K562 (cell line): ENCODE data around the gene TNIK. TPM values are rescaled to one million over a fixed set of nuclear protein-coding genes. Genes with fewer than 3 reads are reported as not detected.

ENCODE experiments used
- ATAC-seq: fragments of 200-7000 bp; cut with Tn5 transposase; 3 replicates; pipeline ENCODE4 v1.9.1; 2020; ENCODE audit warnings: moderate library complexity
- BruUV-seq: library from RNA; stranded (reverse); fragments of 400-500 nt; replicated peaks from 2 replicates; lab custom pipeline; 2021; lab: Mats Ljungman, UMichigan
- CTCF ChIA-PET: fragments of 300-600 bp; formaldehyde crosslinking; extraction: SDS; loops from one replicate; lab custom pipeline; 2021; ENCODE audit warnings: low intra/inter-chr PET ratio; lab: Yijun Ruan, JAX
- POLR2A ChIA-PET: fragments of 300-600, 350-650 bp; sonication (Branson Sonifier 250); formaldehyde crosslinking; extraction: SDS; loops from one replicate; lab custom pipeline; 2021; ENCODE audit warnings: antibody characterized with exemption, inconsistent platforms; lab: Yijun Ruan, JAX
- DNase-seq, 4 experiments: peaks; one replicate each; pipeline versions ENCODE4 v3.0.0 to v3.0.0-alpha.2; 2011 to 2018; ENCODE audit warnings: low spot score in 3 of 4, mixed read lengths in 3 of 4; ENCODE audit errors: extremely low read depth in 1 of 4
- FAIRE-seq: peaks from 2 replicates; lab custom pipeline; 2011; peaks lifted over from hg19 to GRCh38; lab: Jason Lieb, UNC
- H2AFZ ChIP-seq: 2 replicates; pipeline ENCODE4 v1.6.0; 2011; ENCODE audit warnings: low read depth, low read length, control low read depth, inconsistent platforms
- H3K27ac ChIP-seq: fragments of 200-600 bp; 3 replicates; pipeline ENCODE4 v1.8.0; 2011; ENCODE audit warnings: low read depth, mild to moderate bottlenecking, control low read depth, inconsistent platforms, low read length, moderate library complexity, mixed read lengths; ENCODE audit errors: extremely low read depth
- H3K27me3 ChIP-seq, 2 experiments: fragments of 300-600 bp in 1 of 2; 2 replicates in 1 of 2; 3 replicates in 1 of 2; pipeline versions ENCODE4 v1.6.0 to v1.8.0; 2011; ENCODE audit warnings: inconsistent platforms in 2 of 2, low read length in 2 of 2, mild to moderate bottlenecking in 1 of 2, mixed read lengths in 1 of 2, moderate library complexity in 1 of 2; ENCODE audit not compliant: control insufficient read depth in 2 of 2, insufficient read depth in 2 of 2
- H3K36me3 ChIP-seq: fragments of 300-600 bp; 3 replicates; pipeline ENCODE4 v1.8.0; 2011; ENCODE audit warnings: mild to moderate bottlenecking, low read length, inconsistent platforms; ENCODE audit not compliant: control insufficient read depth, insufficient read depth
- H3K4me1 ChIP-seq, 2 experiments: fragments of 200-600 bp in 1 of 2; replicated peaks in 1 of 2; 2 replicates in 1 of 2; 3 replicates in 1 of 2; pipeline versions ENCODE4 v1.5.1 to v1.8.0; 2011; ENCODE audit warnings: inconsistent platforms in 2 of 2, low read length in 2 of 2, mild to moderate bottlenecking in 1 of 2, mixed read lengths in 1 of 2, moderate library complexity in 1 of 2; ENCODE audit not compliant: control insufficient read depth in 2 of 2, insufficient read depth in 2 of 2
- H3K4me2 ChIP-seq: 2 replicates; pipeline ENCODE4 v1.6.1; 2011; ENCODE audit warnings: low read length, control low read depth, inconsistent platforms, mixed read lengths; ENCODE audit not compliant: insufficient read depth
- H3K4me3 ChIP-seq: fragments of 200-600 bp; sonication (generic), shearing (Covaris generic); 2 replicates; pipeline ENCODE4 v1.5.1; 2016; ENCODE audit warnings: control low read depth, inconsistent platforms
- H3K79me2 ChIP-seq: fragments of 200-600 bp; 3 replicates; pipeline ENCODE4 v1.8.0; 2011; ENCODE audit warnings: low read length, inconsistent platforms; ENCODE audit not compliant: control insufficient read depth, insufficient read depth
- H3K9ac ChIP-seq, 2 experiments: 2 replicates each; pipeline versions ENCODE4 v1.6.0 to v1.6.1; 2011; ENCODE audit warnings: low read depth in 2 of 2, low read length in 2 of 2, control low read depth in 1 of 2, inconsistent platforms in 1 of 2, mild to moderate bottlenecking in 1 of 2, mixed read lengths in 1 of 2; ENCODE audit not compliant: insufficient read depth in 1 of 2
- H3K9me1 ChIP-seq: one replicate; pipeline ENCODE4 v1.6.0; 2011; ENCODE audit warnings: inconsistent platforms, mild to moderate bottlenecking, low read length, moderate library complexity; ENCODE audit not compliant: control insufficient read depth, insufficient read depth
- H3K9me3 ChIP-seq: replicated peaks from 2 replicates; pipeline ENCODE4 v1.5.1; 2011; ENCODE audit warnings: low read depth, low read length, inconsistent platforms; ENCODE audit not compliant: control insufficient read depth, insufficient read depth
- H4K20me1 ChIP-seq: replicated peaks from 2 replicates; pipeline ENCODE4 v1.6.1; 2011; ENCODE audit warnings: low read length, inconsistent platforms, mixed read lengths; ENCODE audit not compliant: control insufficient read depth, insufficient read depth
- BRD9 ChIP-seq: fragments of 450-650 bp; IDR thresholded peaks from 2 replicates; pipeline ENCODE4 v1.6.1; 2018; ENCODE audit warnings: low read depth; ENCODE audit not compliant: partially characterized antibody
- ELF4 ChIP-seq: fragments of 450-650 bp; formaldehyde crosslinking; IDR thresholded peaks from 2 replicates; pipeline ENCODE4 v1.4.0; 2022; ENCODE audit warnings: missing genetic modification characterization
- HEY1 ChIP-seq: fragments of 250-450 bp; sonication (Bioruptor Pico); IDR thresholded peaks from 2 replicates; pipeline ENCODE4 v1.5.0; 2020; ENCODE audit warnings: mild to moderate bottlenecking, moderate library complexity, borderline replicate concordance
- NFE2 ChIP-seq: IDR thresholded peaks from 2 replicates; pipeline ENCODE4 v1.6.1; 2014; ENCODE audit warnings: antibody characterized with exemption, low read depth
- TAF1 ChIP-seq: IDR thresholded peaks from 2 replicates; pipeline ENCODE4 v1.6.1; 2011; ENCODE audit warnings: mild to moderate bottlenecking, low read length, moderate library complexity; ENCODE audit not compliant: insufficient read depth, control insufficient read depth, severe bottlenecking; ENCODE audit errors: extremely low read depth
- in situ Hi-C: fragments of 300-500 bp; cut with MboI; formaldehyde crosslinking; loops from 4 replicates; pipeline ENCODE4 v1.15.0; 2018; ENCODE audit warnings: inconsistent platforms, mixed read lengths
- intact Hi-C: fragments of 100-400 bp; cut with micrococcal nuclease; formaldehyde crosslinking; loops from 2 replicates; pipeline ENCODE4 v1.14.2; 2022
- polyA plus RNA-seq, 8 experiments: library from polyadenylated mRNA; depleted of rRNA in 4 of 8; stranded (reverse) in 5 of 8; unstranded in 3 of 8; fragments of >200 nt; fragmentation: Nextera tagmentation in 2 of 8; fragmentation: Illumina TruSeq in 1 of 8; extraction: Ambion mirVana in 2 of 8; extraction: Trizol in 1 of 8; gene quantifications; 2 replicates each; pipeline versions ENCODE4 v1.2.1 to v1.2.3, GENCODE V29; 2011 to 2014; ENCODE audit warnings: inconsistent platforms in 1 of 8, missing spikeins in 1 of 8
- total RNA-seq, 7 experiments: library from RNA; depleted of rRNA in 6 of 7; stranded (reverse); fragments of >200 nt in 6 of 7; fragmentation: Illumina TruSeq in 2 of 7; extraction: Trizol in 2 of 7; gene quantifications; 2 replicates each; pipeline versions ENCODE4 v1.2.1 to v1.2.3, GENCODE V29; 2011 to 2021; ENCODE audit warnings: low replicate concordance in 1 of 7
- TF ChIP-seq, protein P1 (sequence below): fragments of 250-450 bp; sonication (Bioruptor Pico); IDR thresholded peaks from 2 replicates; pipeline ENCODE4 v1.8.0; 2022; ENCODE audit warnings: inconsistent platforms
- TF ChIP-seq, protein P2 (sequence below): fragments of 250-450 bp; sonication (Bioruptor Pico); IDR thresholded peaks from 2 replicates; pipeline ENCODE4 v1.4.0; 2020

Gene TNIK
- total and polyA plus RNA-seq, 9 of the 15 experiments (the other 6 are each of a cell fraction or from before 2014, with no cell fraction given): 6.6 to 39.0 (median 24.7) TPM

DNA sequence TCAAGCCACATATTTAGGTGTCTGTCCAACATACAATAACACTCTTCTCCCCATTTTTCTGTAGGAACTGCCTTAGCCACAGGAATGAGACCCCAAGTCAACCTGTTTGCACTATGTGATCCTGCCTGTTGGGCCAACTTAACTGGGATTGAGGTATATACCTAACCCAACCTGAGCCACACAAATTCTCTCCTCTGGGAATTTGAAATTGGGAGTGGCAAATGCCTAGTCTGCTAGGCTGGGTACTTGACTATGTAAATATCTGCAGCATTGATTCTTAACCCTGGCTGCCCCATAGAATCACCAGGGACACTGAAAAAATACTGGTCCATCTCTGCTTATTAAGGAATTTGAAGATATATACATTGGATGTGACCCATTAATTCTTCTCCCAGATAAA, 35.2 kb upstream of the TNIK start:
- no peak for FAIRE-seq
- H3K79me2 ChIP-seq: no peaks in the 10 kb centered on the region
- H2AFZ ChIP-seq: no peak overlapping the region
- H3K4me2 ChIP-seq: no peak overlapping the region
- in situ Hi-C loops (no loop called here), intact Hi-C loops (no loop called here)
- H3K9me1 ChIP-seq: no peaks in the 10 kb centered on the region
- no peaks in the 10 kb centered on the region for H3K36me3 ChIP-seq
- peaks cover 6 to 7% of the 10 kb centered on the region in 2 experiments; a peak in 3 of 5 replicates for H3K4me1 ChIP-seq
- H4K20me1 ChIP-seq: no peaks in the 10 kb centered on the region
- ChIA-PET CTCF (no interaction called here), POLR2A (interaction anchor here (1.1 kb wide), 1 partner anchor 32 kb away, joined by 3 read pairs; no protein-coding TSS in a partner anchor)
- TF ChIP-seq NFE2: no peak
- TF ChIP-seq, protein P1, sequence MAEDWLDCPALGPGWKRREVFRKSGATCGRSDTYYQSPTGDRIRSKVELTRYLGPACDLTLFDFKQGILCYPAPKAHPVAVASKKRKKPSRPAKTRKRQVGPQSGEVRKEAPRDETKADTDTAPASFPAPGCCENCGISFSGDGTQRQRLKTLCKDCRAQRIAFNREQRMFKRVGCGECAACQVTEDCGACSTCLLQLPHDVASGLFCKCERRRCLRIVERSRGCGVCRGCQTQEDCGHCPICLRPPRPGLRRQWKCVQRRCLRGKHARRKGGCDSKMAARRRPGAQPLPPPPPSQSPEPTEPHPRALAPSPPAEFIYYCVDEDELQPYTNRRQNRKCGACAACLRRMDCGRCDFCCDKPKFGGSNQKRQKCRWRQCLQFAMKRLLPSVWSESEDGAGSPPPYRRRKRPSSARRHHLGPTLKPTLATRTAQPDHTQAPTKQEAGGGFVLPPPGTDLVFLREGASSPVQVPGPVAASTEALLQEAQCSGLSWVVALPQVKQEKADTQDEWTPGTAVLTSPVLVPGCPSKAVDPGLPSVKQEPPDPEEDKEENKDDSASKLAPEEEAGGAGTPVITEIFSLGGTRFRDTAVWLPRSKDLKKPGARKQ (CRISPR knock-in tag): no peak
- no peak for TF ChIP-seq ELF4 (CRISPR knock-in tag)
- TF ChIP-seq HEY1 (CRISPR knock-in tag): no peak
- TF ChIP-seq, protein P2, sequence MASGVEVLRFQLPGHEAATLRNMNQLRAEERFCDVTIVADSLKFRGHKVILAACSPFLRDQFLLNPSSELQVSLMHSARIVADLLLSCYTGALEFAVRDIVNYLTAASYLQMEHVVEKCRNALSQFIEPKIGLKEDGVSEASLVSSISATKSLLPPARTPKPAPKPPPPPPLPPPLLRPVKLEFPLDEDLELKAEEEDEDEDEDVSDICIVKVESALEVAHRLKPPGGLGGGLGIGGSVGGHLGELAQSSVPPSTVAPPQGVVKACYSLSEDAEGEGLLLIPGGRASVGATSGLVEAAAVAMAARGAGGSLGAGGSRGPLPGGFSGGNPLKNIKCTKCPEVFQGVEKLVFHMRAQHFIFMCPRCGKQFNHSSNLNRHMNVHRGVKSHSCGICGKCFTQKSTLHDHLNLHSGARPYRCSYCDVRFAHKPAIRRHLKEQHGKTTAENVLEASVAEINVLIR (CRISPR knock-in tag): no peak
- TF ChIP-seq BRD9: no peak
- no peak for TF ChIP-seq TAF1
- H3K9ac ChIP-seq: no peak overlapping the region
- no peaks in the 10 kb centered on the region for H3K27me3 ChIP-seq
- H3K4me3 ChIP-seq: no peak overlapping the region
- no TSS peak for BruUV-seq
- no peak for ATAC-seq
- no peaks in the 10 kb centered on the region for H3K9me3 ChIP-seq
- H3K27ac ChIP-seq: no peak overlapping the region
- DNase-seq: no peak
